K562 (cell line): Measurements from ENCODE around the gene CCNK. TPM values are rescaled to one million over a fixed set of nuclear protein-coding genes. Genes with fewer than 3 reads are reported as not detected.

ENCODE experiments used
- CHD2 ChIP-seq: IDR thresholded peaks from 2 replicates; pipeline ENCODE4 v1.6.1; 2011; ENCODE audit warnings: low read depth, low read length
- EP400 ChIP-seq: fragments of 450-650 bp; IDR thresholded peaks from 2 replicates; pipeline ENCODE4 v1.6.1; 2017; ENCODE audit warnings: antibody characterized with exemption, mild to moderate bottlenecking, moderate library complexity
- HDAC1 ChIP-seq, 2 experiments: fragments of 450-650 bp; IDR thresholded peaks; 2 replicates each; pipeline ENCODE4 v1.6.1; 2016 to 2017; ENCODE audit warnings: inconsistent platforms in 1 of 2, mild to moderate bottlenecking in 1 of 2, moderate library complexity in 1 of 2
- HMGN3 ChIP-seq: IDR thresholded peaks from 2 replicates; pipeline ENCODE4 v1.6.1; 2011; ENCODE audit warnings: borderline replicate concordance, low read depth, mild to moderate bottlenecking, mixed read lengths, low read length; ENCODE audit not compliant: insufficient read length; ENCODE audit errors: extremely low read depth
- JUN ChIP-seq, 2 experiments: sonication (generic) in 1 of 2; formaldehyde crosslinking in 1 of 2; IDR thresholded peaks; 2 replicates each; pipeline versions ENCODE4 v1.6.1 to v1.8.0; 2012 to 2022; ENCODE audit warnings: borderline replicate concordance in 2 of 2, mild to moderate bottlenecking in 2 of 2, improper control_type of control experiment in 1 of 2, low read depth in 1 of 2, low read length in 1 of 2, missing genetic modification reagents in 1 of 2
- JUND ChIP-seq, 2 experiments: IDR thresholded peaks; 2 replicates in 1 of 2; 3 replicates in 1 of 2; pipeline ENCODE4 v1.6.1; 2011; ENCODE audit warnings: borderline replicate concordance in 2 of 2, low read depth in 2 of 2, low read length in 2 of 2, improper control_type of control experiment in 1 of 2, missing biosample characterization in 1 of 2, missing genetic modification characterization in 1 of 2, missing genetic modification reagents in 1 of 2
- NONO ChIP-seq, 2 experiments: fragments of 200-400 bp in 1 of 2; fragments of 450-650 bp in 1 of 2; formaldehyde crosslinking in 1 of 2; IDR thresholded peaks; 2 replicates each; pipeline ENCODE4 v1.6.1; 2017; ENCODE audit warnings: low read depth in 2 of 2, mild to moderate bottlenecking in 2 of 2, moderate library complexity in 2 of 2, low read length in 1 of 2
- POLR2B ChIP-seq: fragments of 450-650 bp; IDR thresholded peaks from 2 replicates; pipeline ENCODE4 v1.6.1; 2018; ENCODE audit warnings: low read depth; ENCODE audit not compliant: partially characterized antibody
- SRF ChIP-seq, 2 experiments: fragments of 250-450, 450-650 bp in 1 of 2; sonication (Bioruptor Pico) in 1 of 2; sonication (generic) in 1 of 2; formaldehyde crosslinking; IDR thresholded peaks; 2 replicates each; pipeline versions ENCODE4 v1.5.0 to v1.5.1; 2020 to 2022; ENCODE audit warnings: mild to moderate bottlenecking in 1 of 2, missing genetic modification reagents in 1 of 2
- TEAD1 ChIP-seq, 2 experiments: fragments of 450-650 bp in 1 of 2; sonication (generic) in 1 of 2; formaldehyde crosslinking; IDR thresholded peaks; 2 replicates each; pipeline versions ENCODE4 v1.4.0 to v1.8.0; 2020 to 2022; ENCODE audit warnings: mild to moderate bottlenecking in 2 of 2, missing genetic modification reagents in 1 of 2
- ZNF121 ChIP-seq: sonication (generic); formaldehyde crosslinking; conservative IDR thresholded peaks from 2 replicates; pipeline ENCODE4 v1.8.0; 2022; ENCODE audit warnings: missing genetic modification reagents
- ZNF707 ChIP-seq: fragments of 250-450 bp; sonication (Bioruptor Pico); conservative IDR thresholded peaks from 2 replicates; pipeline ENCODE4 v1.8.0; 2022; ENCODE audit warnings: inconsistent platforms, mild to moderate bottlenecking, moderate library complexity
- polyA plus RNA-seq, 8 experiments: library from polyadenylated mRNA; depleted of rRNA in 4 of 8; stranded (reverse) in 5 of 8; unstranded in 3 of 8; fragments of >200 nt; fragmentation: Nextera tagmentation in 2 of 8; fragmentation: Illumina TruSeq in 1 of 8; extraction: Ambion mirVana in 2 of 8; extraction: Trizol in 1 of 8; gene quantifications; 2 replicates each; pipeline versions ENCODE4 v1.2.1 to v1.2.3, GENCODE V29; 2011 to 2014; ENCODE audit warnings: inconsistent platforms in 1 of 8, missing spikeins in 1 of 8
- total RNA-seq, 7 experiments: library from RNA; depleted of rRNA in 6 of 7; stranded (reverse); fragments of >200 nt in 6 of 7; fragmentation: Illumina TruSeq in 2 of 7; extraction: Trizol in 2 of 7; gene quantifications; 2 replicates each; pipeline versions ENCODE4 v1.2.1 to v1.2.3, GENCODE V29; 2011 to 2021; ENCODE audit warnings: low replicate concordance in 1 of 7
- TF ChIP-seq, protein P1 (sequence below), 2 experiments: fragments of 450-650 bp; IDR thresholded peaks; 2 replicates each; pipeline ENCODE4 v1.6.1; 2016
- TF ChIP-seq, protein P2 (sequence below): fragments of 250-450 bp; sonication (Bioruptor Pico); IDR thresholded peaks from 2 replicates; pipeline ENCODE4 v1.4.0; 2020; ENCODE audit warnings: mild to moderate bottlenecking
- TF ChIP-seq, protein P3 (sequence below): fragments of 250-450 bp; sonication (Bioruptor Pico); IDR thresholded peaks from 2 replicates; pipeline ENCODE4 v1.8.0; 2021; ENCODE audit warnings: moderate library complexity, mild to moderate bottlenecking, inconsistent platforms
- TF ChIP-seq, protein P4 (sequence below), 2 experiments: fragments of 450-650 bp; conservative IDR thresholded peaks; 2 replicates each; pipeline ENCODE4 v1.6.1; 2017; ENCODE audit warnings: mild to moderate bottlenecking in 2 of 2, moderate library complexity in 2 of 2
- TF ChIP-seq, protein P5 (sequence below): fragments of 450-650 bp; IDR thresholded peaks from 2 replicates; pipeline ENCODE4 v1.6.1; 2016; ENCODE audit warnings: antibody characterized with exemption

CCNK gene
- total and polyA plus RNA-seq, 9 of the 15 experiments (the other 6 are each of a cell fraction or from before 2014, with no cell fraction given): 5.8 to 84.2 (median 16.4) TPM

DNA sequence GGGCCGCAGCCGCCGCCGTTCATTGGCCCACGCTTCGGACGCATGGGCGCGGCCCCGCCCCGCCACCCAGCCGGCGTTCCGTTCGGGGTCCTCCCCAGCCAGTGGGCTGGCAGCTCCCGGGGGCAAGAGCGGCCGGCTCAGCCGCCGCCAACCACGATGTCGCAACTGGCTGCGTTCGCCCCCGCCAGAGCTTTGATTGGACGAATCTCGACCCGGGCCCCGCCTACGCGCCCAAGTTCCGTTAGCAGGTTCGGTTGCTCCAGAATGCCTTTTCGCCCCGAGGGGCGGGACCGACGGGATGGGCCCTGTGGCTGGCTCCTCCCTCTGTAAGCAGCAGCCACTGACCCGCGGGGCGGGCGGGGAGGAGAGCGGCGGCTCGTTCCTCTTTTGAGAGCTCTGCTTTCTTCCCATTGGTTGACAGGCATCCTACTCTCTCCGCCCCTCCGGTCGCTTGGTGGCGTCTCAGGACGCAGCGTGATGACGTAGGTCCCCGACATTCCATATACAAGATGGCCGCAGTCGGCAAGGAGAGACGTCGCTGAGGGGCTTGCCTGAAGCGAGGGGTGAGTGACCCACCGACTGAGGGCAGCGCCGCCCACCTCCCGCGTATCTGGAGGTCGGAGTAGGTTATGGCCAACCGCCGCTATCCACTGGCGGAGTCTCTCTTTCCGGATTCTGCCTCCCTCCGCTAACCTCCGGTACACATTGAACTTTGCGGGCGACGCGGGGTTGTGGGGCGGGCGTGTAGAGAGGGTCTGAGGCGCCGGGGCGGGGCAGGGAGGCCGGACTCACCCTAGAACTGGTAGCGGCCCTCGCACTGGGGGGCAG lies at the start of gene CCNK (continued):
- TF ChIP-seq JUN (IDR thresholded peaks at IDR 0.05; ENCODE audit: borderline replicate concordance, low read depth, low read length): 0 out of 2 replicates have a peak, but pooled peaks have one; percentile 21
- no peak for TF ChIP-seq JUN (CRISPR knock-in tag; IDR thresholded peaks at IDR 0.05; ENCODE audit: borderline replicate concordance)
- no peak for TF ChIP-seq ZNF121 (CRISPR knock-in tag)
- peak; percentile 53 for TF ChIP-seq HMGN3
- peak; percentile 81 for TF ChIP-seq POLR2B
- TF ChIP-seq, protein P1, sequence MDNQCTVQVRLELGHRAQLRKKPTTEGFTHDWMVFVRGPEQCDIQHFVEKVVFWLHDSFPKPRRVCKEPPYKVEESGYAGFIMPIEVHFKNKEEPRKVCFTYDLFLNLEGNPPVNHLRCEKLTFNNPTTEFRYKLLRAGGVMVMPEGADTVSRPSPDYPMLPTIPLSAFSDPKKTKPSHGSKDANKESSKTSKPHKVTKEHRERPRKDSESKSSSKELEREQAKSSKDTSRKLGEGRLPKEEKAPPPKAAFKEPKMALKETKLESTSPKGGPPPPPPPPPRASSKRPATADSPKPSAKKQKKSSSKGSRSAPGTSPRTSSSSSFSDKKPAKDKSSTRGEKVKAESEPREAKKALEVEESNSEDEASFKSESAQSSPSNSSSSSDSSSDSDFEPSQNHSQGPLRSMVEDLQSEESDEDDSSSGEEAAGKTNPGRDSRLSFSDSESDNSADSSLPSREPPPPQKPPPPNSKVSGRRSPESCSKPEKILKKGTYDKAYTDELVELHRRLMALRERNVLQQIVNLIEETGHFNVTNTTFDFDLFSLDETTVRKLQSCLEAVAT (IDR thresholded peaks at IDR 0.05): 0 out of 4 replicates have a peak, but pooled peaks of 1 of the 2 experiments have one; percentile 23
- TF ChIP-seq SRF (CRISPR knock-in tag; IDR thresholded peaks at IDR 0.05): peak in 1 of 2 experiments; percentile 65; a peak in 1 of 4 replicates
- TF ChIP-seq, protein P2, sequence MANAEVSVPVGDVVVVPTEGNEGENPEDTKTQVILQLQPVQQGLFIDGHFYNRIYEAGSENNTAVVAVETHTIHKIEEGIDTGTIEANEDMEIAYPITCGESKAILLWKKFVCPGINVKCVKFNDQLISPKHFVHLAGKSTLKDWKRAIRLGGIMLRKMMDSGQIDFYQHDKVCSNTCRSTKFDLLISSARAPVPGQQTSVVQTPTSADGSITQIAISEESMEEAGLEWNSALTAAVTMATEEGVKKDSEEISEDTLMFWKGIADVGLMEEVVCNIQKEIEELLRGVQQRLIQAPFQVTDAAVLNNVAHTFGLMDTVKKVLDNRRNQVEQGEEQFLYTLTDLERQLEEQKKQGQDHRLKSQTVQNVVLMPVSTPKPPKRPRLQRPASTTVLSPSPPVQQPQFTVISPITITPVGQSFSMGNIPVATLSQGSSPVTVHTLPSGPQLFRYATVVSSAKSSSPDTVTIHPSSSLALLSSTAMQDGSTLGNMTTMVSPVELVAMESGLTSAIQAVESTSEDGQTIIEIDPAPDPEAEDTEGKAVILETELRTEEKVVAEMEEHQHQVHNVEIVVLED (CRISPR knock-in tag): 0 out of 2 replicates have a peak, but pooled peaks have one; percentile 47
- no peak for TF ChIP-seq NONO (IDR thresholded peaks at IDR 0.05; ENCODE audit: low read depth in 2 of 2, low read length in 1 of 2)
- TF ChIP-seq, protein P3, sequence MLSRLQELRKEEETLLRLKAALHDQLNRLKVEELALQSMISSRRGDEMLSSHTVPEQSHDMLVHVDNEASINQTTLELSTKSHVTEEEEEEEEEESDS (CRISPR knock-in tag): no peak
- TF ChIP-seq JUND (IDR thresholded peaks at IDR 0.05; ENCODE audit: borderline replicate concordance, low read depth, low read length): peak; percentile 18; the same call in 1 of the 2 replicates
- TF ChIP-seq JUND (tag; IDR thresholded peaks at IDR 0.05; ENCODE audit: borderline replicate concordance, low read depth, low read length): no peak
- peak; percentile 47 to 92; a peak in 2 of 4 replicates for TF ChIP-seq TEAD1 (CRISPR knock-in tag; IDR thresholded peaks at IDR 0.05)
- TF ChIP-seq CHD2: peak; percentile 58; the same call in 1 of the 2 replicates
- no peak for TF ChIP-seq ZNF707 (CRISPR knock-in tag)
- peak in 1 of 2 experiments; percentile 69; a peak in 2 of 4 replicates for TF ChIP-seq HDAC1 (IDR thresholded peaks at IDR 0.05)
- TF ChIP-seq, protein P4, sequence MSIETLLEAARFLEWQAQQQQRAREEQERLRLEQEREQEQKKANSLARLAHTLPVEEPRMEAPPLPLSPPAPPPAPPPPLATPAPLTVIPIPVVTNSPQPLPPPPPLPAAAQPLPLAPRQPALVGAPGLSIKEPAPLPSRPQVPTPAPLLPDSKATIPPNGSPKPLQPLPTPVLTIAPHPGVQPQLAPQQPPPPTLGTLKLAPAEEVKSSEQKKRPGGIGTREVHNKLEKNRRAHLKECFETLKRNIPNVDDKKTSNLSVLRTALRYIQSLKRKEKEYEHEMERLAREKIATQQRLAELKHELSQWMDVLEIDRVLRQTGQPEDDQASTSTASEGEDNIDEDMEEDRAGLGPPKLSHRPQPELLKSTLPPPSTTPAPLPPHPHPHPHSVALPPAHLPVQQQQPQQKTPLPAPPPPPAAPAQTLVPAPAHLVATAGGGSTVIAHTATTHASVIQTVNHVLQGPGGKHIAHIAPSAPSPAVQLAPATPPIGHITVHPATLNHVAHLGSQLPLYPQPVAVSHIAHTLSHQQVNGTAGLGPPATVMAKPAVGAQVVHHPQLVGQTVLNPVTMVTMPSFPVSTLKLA (conservative IDR thresholded peaks at IDR 0.05): peak; percentile 51 to 76; a peak in 2 of 4 replicates
- TF ChIP-seq, protein P5, sequence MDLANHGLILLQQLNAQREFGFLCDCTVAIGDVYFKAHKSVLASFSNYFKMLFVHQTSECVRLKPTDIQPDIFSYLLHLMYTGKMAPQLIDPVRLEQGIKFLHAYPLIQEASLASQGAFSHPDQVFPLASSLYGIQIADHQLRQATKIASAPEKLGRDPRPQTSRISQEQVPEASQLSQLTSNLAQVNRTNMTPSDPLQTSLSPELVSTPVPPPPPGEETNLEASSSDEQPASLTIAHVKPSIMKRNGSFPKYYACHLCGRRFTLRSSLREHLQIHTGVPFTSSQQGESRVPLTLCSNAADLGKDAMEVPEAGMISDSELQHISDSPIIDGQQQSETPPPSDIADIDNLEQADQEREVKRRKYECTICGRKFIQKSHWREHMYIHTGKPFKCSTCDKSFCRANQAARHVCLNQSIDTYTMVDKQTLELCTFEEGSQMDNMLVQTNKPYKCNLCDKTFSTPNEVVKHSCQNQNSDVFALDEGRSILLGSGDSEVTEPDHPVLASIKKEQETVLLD: no peak
- TF ChIP-seq EP400: peak; percentile 68
